Erythroblast (primary cell): ENCODE results near the gene SLA2.
A peak's percentile ranks its signal among the peaks of the same experiment; 100 is the strongest.

Experiments
- DNase-seq, 2 experiments: peaks; one replicate each; lab custom pipeline; 2025; lab: John Stamatoyannopoulos, UW
- GATA1 ChIP-seq: IDR thresholded peaks from 2 replicates; pipeline ENCODE4 v1.6.1; 2011; ENCODE audit warnings: low read depth, mild to moderate bottlenecking, control low read depth, low read length, moderate library complexity
- POLR2A ChIP-seq: IDR thresholded peaks from 2 replicates; pipeline ENCODE4 v1.6.1; 2011; ENCODE audit warnings: mild to moderate bottlenecking, low read length

SLA2 gene

GRCh38 chr20:36634342-36634741, 11.7 kb downstream of the SLA2 start:
- TF ChIP-seq POLR2A, result no peak
- no peak for TF ChIP-seq GATA1
- no peak for DNase-seq

GRCh38 chr20:36633285-36633772, 12.7 kb downstream of the SLA2 start:
- TF ChIP-seq GATA1, result no peak
- TF ChIP-seq POLR2A, result no peak
- no peak for DNase-seq

GRCh38 chr20:36632487-36633284, 13.3 kb downstream of the SLA2 start:
- TF ChIP-seq POLR2A, result no peak
- no peak for TF ChIP-seq GATA1
- DNase-seq, result no peak

GRCh38 chr20:36632147-36632486, 13.9 kb downstream of the SLA2 start:
- no peak for TF ChIP-seq POLR2A
- no peak for TF ChIP-seq GATA1
- no peak for DNase-seq

GRCh38 chr20:36631646-36632045, 14.3 kb downstream of the SLA2 start:
- no peak for DNase-seq
- no peak for TF ChIP-seq GATA1
- no peak for TF ChIP-seq POLR2A

GRCh38 chr20:36629719-36630681, 16.0 kb downstream of the SLA2 start:
- DNase-seq, result no peak
- no peak for TF ChIP-seq GATA1
- no peak for TF ChIP-seq POLR2A

GRCh38 chr20:36628076-36628475, 17.9 kb downstream of the SLA2 start:
- TF ChIP-seq POLR2A, result no peak
- TF ChIP-seq GATA1, result no peak
- DNase-seq, result no peak

- TF ChIP-seq GATA1 (no peak), POLR2A (no peak)
- no peak for DNase-seq
Measured at GRCh38 chr20:36624944-36625324, 21.1 kb downstream of the SLA2 start.

GRCh38 chr20:36624068-36624943, 21.7 kb downstream of the SLA2 start:
- no peak for TF ChIP-seq GATA1
- TF ChIP-seq POLR2A, result no peak
- peak; percentile 26 to 59 for DNase-seq

- TF ChIP-seq POLR2A, result no peak
- TF ChIP-seq GATA1, result no peak
- no peak for DNase-seq
Measured at GRCh38 chr20:36623444-36623843, 22.6 kb downstream of the SLA2 start.

- DNase-seq, result no peak
- TF ChIP-seq GATA1, result no peak
- no peak for TF ChIP-seq POLR2A
Measured at GRCh38 chr20:36620917-36621316, 25.1 kb downstream of the SLA2 start.

GRCh38 chr20:36614781-36615557, 31.0 kb downstream of the SLA2 start:
- DNase-seq, result no peak
- no peak for TF ChIP-seq POLR2A
- no peak for TF ChIP-seq GATA1
